ENCODE results near the gene CLEC16A. TPM values are rescaled to one million over a fixed set of nuclear protein-coding genes. Genes with fewer than 3 reads are reported as not detected.

The CLEC16A gene
- total and polyA plus RNA-seq, 9 of the 15 experiments (the other 6 are each of a cell fraction or from before 2014, with no cell fraction given), result 1.00 to 22.3 (median 10.0) TPM

- TF ChIP-seq, protein P1, sequence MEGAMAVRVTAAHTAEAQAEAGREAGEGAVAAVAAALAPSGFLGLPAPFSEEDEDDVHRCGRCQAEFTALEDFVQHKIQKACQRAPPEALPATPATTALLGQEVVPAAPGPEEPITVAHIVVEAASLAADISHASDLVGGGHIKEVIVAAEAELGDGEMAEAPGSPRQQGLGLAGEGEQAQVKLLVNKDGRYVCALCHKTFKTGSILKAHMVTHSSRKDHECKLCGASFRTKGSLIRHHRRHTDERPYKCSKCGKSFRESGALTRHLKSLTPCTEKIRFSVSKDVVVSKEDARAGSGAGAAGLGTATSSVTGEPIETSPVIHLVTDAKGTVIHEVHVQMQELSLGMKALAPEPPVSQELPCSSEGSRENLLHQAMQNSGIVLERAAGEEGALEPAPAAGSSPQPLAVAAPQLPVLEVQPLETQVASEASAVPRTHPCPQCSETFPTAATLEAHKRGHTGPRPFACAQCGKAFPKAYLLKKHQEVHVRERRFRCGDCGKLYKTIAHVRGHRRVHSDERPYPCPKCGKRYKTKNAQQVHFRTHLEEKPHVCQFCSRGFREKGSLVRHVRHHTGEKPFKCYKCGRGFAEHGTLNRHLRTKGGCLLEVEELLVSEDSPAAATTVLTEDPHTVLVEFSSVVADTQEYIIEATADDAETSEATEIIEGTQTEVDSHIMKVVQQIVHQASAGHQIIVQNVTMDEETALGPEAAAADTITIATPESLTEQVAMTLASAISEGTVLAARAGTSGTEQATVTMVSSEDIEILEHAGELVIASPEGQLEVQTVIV (CRISPR knock-in tag; IDR thresholded peaks at IDR 0.05; ENCODE audit: borderline replicate concordance), result no peak
- peak; percentile 36; the same call in 1 of the 2 replicates for TF ChIP-seq GABPB1 (CRISPR knock-in tag; IDR thresholded peaks at IDR 0.05)
- no peak for TF ChIP-seq SMAD4 (CRISPR knock-in tag; conservative IDR thresholded peaks at IDR 0.05)
- TF ChIP-seq CAMTA2 (CRISPR knock-in tag; conservative IDR thresholded peaks at IDR 0.05), result no peak
- TF ChIP-seq, protein P2, sequence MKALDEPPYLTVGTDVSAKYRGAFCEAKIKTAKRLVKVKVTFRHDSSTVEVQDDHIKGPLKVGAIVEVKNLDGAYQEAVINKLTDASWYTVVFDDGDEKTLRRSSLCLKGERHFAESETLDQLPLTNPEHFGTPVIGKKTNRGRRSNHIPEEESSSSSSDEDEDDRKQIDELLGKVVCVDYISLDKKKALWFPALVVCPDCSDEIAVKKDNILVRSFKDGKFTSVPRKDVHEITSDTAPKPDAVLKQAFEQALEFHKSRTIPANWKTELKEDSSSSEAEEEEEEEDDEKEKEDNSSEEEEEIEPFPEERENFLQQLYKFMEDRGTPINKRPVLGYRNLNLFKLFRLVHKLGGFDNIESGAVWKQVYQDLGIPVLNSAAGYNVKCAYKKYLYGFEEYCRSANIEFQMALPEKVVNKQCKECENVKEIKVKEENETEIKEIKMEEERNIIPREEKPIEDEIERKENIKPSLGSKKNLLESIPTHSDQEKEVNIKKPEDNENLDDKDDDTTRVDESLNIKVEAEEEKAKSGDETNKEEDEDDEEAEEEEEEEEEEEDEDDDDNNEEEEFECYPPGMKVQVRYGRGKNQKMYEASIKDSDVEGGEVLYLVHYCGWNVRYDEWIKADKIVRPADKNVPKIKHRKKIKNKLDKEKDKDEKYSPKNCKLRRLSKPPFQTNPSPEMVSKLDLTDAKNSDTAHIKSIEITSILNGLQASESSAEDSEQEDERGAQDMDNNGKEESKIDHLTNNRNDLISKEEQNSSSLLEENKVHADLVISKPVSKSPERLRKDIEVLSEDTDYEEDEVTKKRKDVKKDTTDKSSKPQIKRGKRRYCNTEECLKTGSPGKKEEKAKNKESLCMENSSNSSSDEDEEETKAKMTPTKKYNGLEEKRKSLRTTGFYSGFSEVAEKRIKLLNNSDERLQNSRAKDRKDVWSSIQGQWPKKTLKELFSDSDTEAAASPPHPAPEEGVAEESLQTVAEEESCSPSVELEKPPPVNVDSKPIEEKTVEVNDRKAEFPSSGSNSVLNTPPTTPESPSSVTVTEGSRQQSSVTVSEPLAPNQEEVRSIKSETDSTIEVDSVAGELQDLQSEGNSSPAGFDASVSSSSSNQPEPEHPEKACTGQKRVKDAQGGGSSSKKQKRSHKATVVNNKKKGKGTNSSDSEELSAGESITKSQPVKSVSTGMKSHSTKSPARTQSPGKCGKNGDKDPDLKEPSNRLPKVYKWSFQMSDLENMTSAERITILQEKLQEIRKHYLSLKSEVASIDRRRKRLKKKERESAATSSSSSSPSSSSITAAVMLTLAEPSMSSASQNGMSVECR (CRISPR knock-in tag; IDR thresholded peaks at IDR 0.05), result 0 out of 2 replicates have a peak, but pooled peaks have one; percentile 27
- no peak for TF ChIP-seq ZNF644 (tag; IDR thresholded peaks at IDR 0.05; ENCODE audit: low read depth)
- TF ChIP-seq NFXL1 (CRISPR knock-in tag; IDR thresholded peaks at IDR 0.05), result no peak
- TF ChIP-seq FOXP4 (CRISPR knock-in tag; IDR thresholded peaks at IDR 0.05; ENCODE audit: borderline replicate concordance), result no peak
- no peak for TF ChIP-seq IRF2 (CRISPR knock-in tag; IDR thresholded peaks at IDR 0.05)
- no peak for TF ChIP-seq SMARCA5 (IDR thresholded peaks at IDR 0.05)
- peak; percentile 25; the same call in 1 of the 2 replicates for TF ChIP-seq BHLHE40 (IDR thresholded peaks at IDR 0.05; ENCODE audit: low read length)
- peak; percentile 94 for TF ChIP-seq CBX1 (IDR thresholded peaks at IDR 0.05; ENCODE audit: low read depth)
- TF ChIP-seq ATF1 (CRISPR knock-in tag; IDR thresholded peaks at IDR 0.05), result no peak
- no peak for TF ChIP-seq ATF1 (tag; IDR thresholded peaks at IDR 0.05)
- TF ChIP-seq USF2 (CRISPR knock-in tag; IDR thresholded peaks at IDR 0.05), result peak; percentile 86
- no peak for TF ChIP-seq HDAC8 (tag; IDR thresholded peaks at IDR 0.05)
- TF ChIP-seq TCF7 (IDR thresholded peaks at IDR 0.05; ENCODE audit: borderline replicate concordance), result no peak
- no peak for TF ChIP-seq NR2C2 (CRISPR knock-in tag; IDR thresholded peaks at IDR 0.05)
- TF ChIP-seq NR2C2 (tag; IDR thresholded peaks at IDR 0.05), result no peak
- TF ChIP-seq ZSCAN32 (CRISPR knock-in tag; IDR thresholded peaks at IDR 0.05), result no peak
- no peak for TF ChIP-seq MTF1 (CRISPR knock-in tag; IDR thresholded peaks at IDR 0.05; ENCODE audit: borderline replicate concordance)
- 0 out of 2 replicates have a peak, but pooled peaks have one; percentile 30 for TF ChIP-seq CC2D1A (IDR thresholded peaks at IDR 0.05)
These were observed 263.3 kb downstream of the CLEC16A start (continued) for GRCh38 chr16:11207646-11208045.

All from K562 (cell line).